ENCODE results near the gene TRAPPC10. TPM values are rescaled to one million over a fixed set of nuclear protein-coding genes. Genes with fewer than 3 reads are reported as not detected.

TRAPPC10 gene
- total RNA-seq, 2 donors from 2014 or later: 14.4 to 38.9 TPM

- intact Hi-C loops (cut with DNase I): no loop called here
- H3K27ac ChIP-seq: no peak overlapping the region
- no peaks in the 10 kb centered on the region for H3K36me3 ChIP-seq
- peaks cover 12% of the 10 kb centered on the region for H3K4me1 ChIP-seq (replicated peaks)
- DNase-seq (ENCODE audit: low spot score): no peak
- H3K9me3 ChIP-seq: no peaks in the 10 kb centered on the region
- WGBS: 84% methylated on average over 7 of the region's 7 CpGs
- TF ChIP-seq POLR2AphosphoS5 (IDR thresholded peaks at IDR 0.05): no peak
- TF ChIP-seq, protein P1, sequence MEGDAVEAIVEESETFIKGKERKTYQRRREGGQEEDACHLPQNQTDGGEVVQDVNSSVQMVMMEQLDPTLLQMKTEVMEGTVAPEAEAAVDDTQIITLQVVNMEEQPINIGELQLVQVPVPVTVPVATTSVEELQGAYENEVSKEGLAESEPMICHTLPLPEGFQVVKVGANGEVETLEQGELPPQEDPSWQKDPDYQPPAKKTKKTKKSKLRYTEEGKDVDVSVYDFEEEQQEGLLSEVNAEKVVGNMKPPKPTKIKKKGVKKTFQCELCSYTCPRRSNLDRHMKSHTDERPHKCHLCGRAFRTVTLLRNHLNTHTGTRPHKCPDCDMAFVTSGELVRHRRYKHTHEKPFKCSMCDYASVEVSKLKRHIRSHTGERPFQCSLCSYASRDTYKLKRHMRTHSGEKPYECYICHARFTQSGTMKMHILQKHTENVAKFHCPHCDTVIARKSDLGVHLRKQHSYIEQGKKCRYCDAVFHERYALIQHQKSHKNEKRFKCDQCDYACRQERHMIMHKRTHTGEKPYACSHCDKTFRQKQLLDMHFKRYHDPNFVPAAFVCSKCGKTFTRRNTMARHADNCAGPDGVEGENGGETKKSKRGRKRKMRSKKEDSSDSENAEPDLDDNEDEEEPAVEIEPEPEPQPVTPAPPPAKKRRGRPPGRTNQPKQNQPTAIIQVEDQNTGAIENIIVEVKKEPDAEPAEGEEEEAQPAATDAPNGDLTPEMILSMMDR (IDR thresholded peaks at IDR 0.05): no peak
- no peak overlapping the region for H3K4me3 ChIP-seq
- H3K27me3 ChIP-seq (replicated peaks; ENCODE audit: insufficient read depth): no peaks in the 10 kb centered on the region
Measured at GRCh38 chr21:44047996-44048560, 36.0 kb downstream of the TRAPPC10 start.

GRCh38 chr21:44049182-44049581, 37.1 kb downstream of the TRAPPC10 start:
- no peaks in the 10 kb centered on the region for H3K36me3 ChIP-seq
- 84% methylated on average over 5 of the region's 5 CpGs for WGBS
- no peak overlapping the region for H3K4me3 ChIP-seq
- H3K27me3 ChIP-seq (replicated peaks; ENCODE audit: insufficient read depth): no peaks in the 10 kb centered on the region
- intact Hi-C loops (cut with DNase I): no loop called here
- H3K27ac ChIP-seq: no peak overlapping the region
- no peak for TF ChIP-seq POLR2AphosphoS5 (IDR thresholded peaks at IDR 0.05)
- TF ChIP-seq POLR2A (IDR thresholded peaks at IDR 0.05): no peak
- TF ChIP-seq, protein P1 (IDR thresholded peaks at IDR 0.05): no peak
- DNase-seq (ENCODE audit: low spot score): no peak
- peaks cover 12% of the 10 kb centered on the region for H3K4me1 ChIP-seq (replicated peaks)
- H3K9me3 ChIP-seq: no peaks in the 10 kb centered on the region

DNA sequence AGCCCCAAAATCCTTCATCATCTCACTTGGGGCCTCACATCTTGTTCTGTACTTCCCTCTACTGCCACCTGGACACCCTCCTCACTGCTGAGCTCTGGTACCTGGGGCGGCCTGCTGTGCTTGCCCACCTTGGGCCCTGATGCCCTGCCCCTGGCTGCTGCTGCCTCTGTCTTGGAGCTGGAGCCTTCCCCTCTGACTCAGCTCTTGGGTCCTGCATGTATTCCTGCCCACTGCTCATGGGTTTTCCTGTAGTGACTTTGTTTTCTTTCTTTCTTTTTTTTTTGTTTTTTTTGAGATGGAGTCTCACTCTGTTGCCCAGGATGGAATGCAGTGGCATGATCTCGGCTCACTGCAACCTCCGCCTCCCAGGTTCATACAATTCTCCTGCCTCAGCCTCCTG, 37.5 kb downstream of the TRAPPC10 start:
- peaks cover 12% of the 10 kb centered on the region for H3K4me1 ChIP-seq (replicated peaks)
- no peaks in the 10 kb centered on the region for H3K9me3 ChIP-seq
- 95% methylated on average over 3 of the region's 3 CpGs for WGBS
- DNase-seq (ENCODE audit: low spot score): no peak
- no peaks in the 10 kb centered on the region for H3K27me3 ChIP-seq (replicated peaks; ENCODE audit: insufficient read depth)
- TF ChIP-seq POLR2AphosphoS5 (IDR thresholded peaks at IDR 0.05): no peak
- TF ChIP-seq, protein P1 (IDR thresholded peaks at IDR 0.05): no peak
- TF ChIP-seq POLR2A (IDR thresholded peaks at IDR 0.05): no peak
- intact Hi-C loops (cut with DNase I): no loop called here
- no peaks in the 10 kb centered on the region for H3K36me3 ChIP-seq
- no peak overlapping the region for H3K4me3 ChIP-seq
- no peak overlapping the region for H3K27ac ChIP-seq

DNA sequence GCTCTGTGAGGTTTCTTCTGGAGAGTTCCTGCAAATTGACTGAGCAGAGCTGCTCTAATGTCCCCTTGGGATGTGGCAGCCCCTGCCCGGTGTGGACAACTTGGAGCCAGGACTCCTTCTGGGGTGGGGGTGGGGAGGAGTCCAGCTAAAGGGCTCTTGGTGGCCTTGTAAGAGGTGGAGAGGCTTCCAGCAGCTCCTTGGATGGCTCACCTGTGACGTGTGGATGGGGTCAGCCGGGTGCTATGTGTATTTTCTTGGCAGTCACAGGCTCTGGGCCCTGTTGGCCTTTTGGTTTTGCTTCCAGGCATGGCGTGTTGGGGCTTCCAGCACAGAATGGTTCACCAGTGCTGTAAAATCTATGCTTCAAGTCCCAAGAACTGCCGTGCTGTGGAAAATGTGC, 38.2 kb downstream of the TRAPPC10 start:
- DNase-seq (ENCODE audit: low spot score): no peak
- TF ChIP-seq, protein P1 (IDR thresholded peaks at IDR 0.05): no peak
- TF ChIP-seq POLR2AphosphoS5 (IDR thresholded peaks at IDR 0.05) (no peak), POLR2A (IDR thresholded peaks at IDR 0.05) (no peak)
- WGBS: 79% methylated on average over 5 of the region's 5 CpGs
- Histone ChIP-seq H3K9me3 (no peaks in the 10 kb centered on the region), H3K36me3 (no peaks in the 10 kb centered on the region), H3K27me3 (replicated peaks; ENCODE audit: insufficient read depth) (no peaks in the 10 kb centered on the region), H3K4me1 (replicated peaks) (peaks cover 12% of the 10 kb centered on the region), H3K4me3 (no peak overlapping the region), H3K27ac (no peak overlapping the region)
- intact Hi-C loops (cut with DNase I): no loop called here

DNA sequence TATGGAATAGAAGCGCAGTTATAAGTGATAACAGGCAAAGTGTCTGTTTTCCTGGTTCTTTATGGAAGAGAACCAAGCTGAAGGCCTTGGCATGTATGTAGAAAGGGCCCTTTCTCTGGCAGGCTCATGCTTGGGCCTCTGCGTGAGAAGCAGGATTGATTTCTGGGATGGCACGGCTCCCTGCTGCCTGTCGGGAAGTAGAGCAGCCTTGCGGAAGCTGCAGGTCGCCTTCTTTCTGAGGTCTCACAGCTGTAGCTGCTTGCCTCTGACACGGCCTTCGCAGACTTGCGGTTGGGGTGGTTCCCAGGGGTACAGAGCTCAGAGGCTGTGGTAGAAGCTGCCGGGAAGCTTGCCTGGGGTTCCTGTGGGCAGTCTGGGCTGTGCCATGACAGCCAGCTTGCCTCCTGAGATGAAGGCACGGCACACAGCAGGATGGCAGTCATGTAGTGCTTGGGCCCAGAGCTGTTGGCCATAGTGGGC, 39.4 kb downstream of the TRAPPC10 start:
- H3K27ac ChIP-seq: peak overlapping the region; percentile 39 to 75

More for the DNA sequence above, 39.4 kb downstream of the TRAPPC10 start:
- DNase-seq (ENCODE audit: low spot score): no peak
- no peaks in the 10 kb centered on the region for H3K36me3 ChIP-seq
- WGBS: 50% methylated on average over 11 of the region's 11 CpGs
- intact Hi-C loops (cut with DNase I): no loop called here
- H3K9me3 ChIP-seq: no peaks in the 10 kb centered on the region
- peaks cover 12% of the 10 kb centered on the region for H3K4me1 ChIP-seq (replicated peaks)
- no peaks in the 10 kb centered on the region for H3K27me3 ChIP-seq (replicated peaks; ENCODE audit: insufficient read depth)
- TF ChIP-seq, protein P1 (IDR thresholded peaks at IDR 0.05): no peak
- TF ChIP-seq POLR2AphosphoS5 (IDR thresholded peaks at IDR 0.05): no peak
- TF ChIP-seq POLR2A (IDR thresholded peaks at IDR 0.05): no peak
- H3K4me3 ChIP-seq: no peak overlapping the region
